NCI-H2081 (cell line): ENCODE results near the gene APOBEC4.

Experiments used
- DNase-seq, 2 experiments: peaks; one replicate each; lab custom pipeline; 2025; lab: John Stamatoyannopoulos, UW

Gene APOBEC4

GRCh38 chr1:183674886-183675285 is 21.8 kb upstream of the APOBEC4 start:
- no peak for DNase-seq

- no peak for DNase-seq
Observed at GRCh38 chr1:183674339-183674738, 21.2 kb upstream of the APOBEC4 start.

DNA sequence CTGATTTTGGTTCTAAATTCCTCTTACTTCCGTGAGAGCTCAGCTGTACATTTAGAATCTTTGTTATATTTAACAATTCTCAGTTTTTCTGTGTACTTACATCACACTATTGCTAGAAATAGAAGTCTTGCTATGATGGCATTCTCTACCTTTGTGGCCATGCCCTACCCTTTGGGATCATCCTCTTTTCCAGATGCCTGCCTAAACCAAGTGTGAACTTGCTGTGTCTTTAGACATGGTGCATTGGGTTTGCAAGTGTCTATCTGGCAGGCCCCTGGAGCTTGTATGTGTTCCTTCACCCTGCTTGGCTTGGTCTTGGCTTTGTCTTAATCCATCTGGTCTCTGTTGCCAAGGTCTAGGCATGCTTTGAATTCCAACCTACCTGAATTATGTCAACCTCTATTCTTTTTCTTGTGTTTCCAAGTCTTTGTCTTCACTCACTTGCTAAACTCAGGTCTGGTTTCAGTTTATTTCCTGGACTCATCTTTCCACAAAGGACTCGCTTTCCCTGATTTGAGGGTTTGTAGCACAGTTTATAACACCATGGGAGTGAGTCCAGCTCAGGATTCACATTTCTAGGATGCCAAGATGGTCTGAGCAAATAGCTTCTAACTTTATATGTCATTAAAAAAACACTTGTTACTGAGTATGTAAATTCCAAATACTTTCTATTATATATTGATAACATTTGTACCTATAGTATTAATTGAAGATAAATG is 20.6 kb upstream of the APOBEC4 start:
- no peak for DNase-seq

DNA sequence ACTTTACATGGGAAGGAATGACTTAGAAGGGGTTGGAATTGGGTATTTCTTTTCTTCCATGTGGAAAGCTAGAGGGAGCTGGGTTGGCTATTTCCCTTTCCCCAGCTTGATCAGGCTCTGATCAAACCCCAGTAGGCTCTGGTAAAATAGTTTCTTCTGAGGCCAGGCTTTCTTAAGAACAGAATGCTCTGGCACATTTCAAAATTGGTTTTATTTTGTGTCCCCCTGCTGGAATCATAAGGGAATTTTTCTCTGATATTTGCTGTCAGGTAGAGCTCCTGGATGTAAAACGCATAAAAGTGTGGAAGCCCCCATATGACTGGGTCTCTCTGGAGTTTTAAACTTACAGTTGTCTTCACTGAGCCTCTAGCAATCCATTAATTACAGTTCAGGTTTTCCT is 17.1 kb upstream of the APOBEC4 start:
- DNase-seq, result no peak

DNA sequence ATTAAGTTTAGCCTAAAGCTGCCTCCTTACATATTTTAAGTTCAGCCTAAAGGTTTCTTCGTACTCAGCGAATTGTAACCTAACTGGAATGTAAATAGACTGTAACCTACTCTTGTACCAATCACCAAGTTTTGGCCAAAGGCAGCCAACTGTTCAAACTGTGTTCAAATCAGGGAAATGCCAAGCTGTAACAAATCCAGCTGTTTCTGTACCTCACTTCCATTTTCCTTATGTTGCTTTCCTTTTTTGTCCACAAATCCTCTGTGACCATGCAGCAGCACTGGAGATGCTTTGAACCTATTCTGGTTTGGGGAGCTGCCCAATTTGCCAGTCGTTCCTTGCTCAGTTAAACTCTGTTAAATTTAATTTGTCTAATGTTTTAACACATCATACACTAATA is 3.2 kb upstream of the APOBEC4 start:
- no peak for DNase-seq

DNA sequence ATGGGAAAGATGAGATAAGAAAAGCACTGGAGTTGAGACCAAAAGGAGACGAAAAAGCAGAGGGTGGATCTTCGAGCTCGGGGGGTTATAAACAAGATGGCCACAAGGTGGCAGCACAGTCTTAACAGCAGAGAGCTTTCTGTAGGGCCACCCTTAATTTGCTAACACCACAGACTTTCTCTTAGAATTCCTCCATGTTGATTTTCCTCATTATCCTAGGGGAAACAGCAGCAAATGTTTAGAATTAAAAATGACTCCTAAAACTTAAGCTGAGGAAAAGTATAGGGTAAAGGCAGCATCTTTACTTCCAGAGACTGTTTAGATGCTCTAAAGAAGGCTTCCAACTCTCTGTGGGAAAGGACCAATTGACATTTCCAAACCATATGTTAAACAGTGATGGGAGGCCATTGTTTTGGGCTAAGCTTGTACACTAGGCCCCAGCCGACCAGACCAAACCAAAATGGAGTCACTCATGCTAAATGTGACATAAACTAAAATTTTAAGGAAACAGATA is 2.5 kb upstream of the APOBEC4 start:
- DNase-seq, result peak; percentile 84 to 86

DNA sequence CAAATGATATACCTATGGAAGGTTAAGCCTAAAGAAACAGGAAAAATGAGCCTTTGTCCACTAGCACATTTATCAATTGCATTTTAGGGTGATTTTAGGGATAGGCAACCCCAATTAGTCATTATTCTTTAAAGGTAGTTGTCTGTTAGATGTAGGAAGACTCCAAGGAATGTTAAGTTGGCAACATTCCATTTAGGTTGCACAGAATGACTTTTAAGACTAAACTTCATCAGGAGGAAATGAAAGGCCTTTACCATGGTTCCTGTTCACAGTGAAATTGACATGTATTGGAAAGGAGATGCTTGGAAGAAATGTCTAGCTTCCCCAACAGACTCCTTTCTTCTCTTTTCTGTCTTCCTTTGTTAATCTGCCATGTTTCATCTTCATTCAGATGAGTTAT is 1.6 kb upstream of the APOBEC4 start:
- no peak for DNase-seq

DNA sequence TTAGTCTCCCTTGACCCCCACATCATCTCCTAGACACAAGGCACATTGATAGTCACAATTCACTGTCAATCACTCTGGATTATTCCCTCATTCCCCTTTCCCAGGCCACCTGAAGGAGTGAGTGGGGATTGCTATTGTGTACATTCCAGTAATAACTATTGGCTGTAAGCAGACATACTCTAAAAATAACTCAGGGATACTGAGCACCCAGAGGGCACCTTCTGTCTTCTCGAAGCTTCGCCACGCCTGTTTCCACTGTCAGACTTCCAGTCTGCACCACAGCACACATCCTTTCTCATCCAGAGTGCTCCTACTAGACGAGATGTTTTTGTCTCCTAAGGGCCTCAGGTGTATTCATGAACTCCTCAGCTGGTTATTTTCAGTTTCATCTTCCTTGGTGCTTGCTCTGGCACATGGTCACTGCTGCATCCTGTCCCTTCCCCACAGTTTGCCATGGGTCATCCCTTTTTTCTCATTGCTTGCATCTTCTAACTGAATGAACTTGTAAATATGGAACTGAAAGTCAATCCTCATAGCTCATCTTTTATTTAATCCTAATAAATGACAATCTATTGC is 848 bp upstream of the APOBEC4 start:
- DNase-seq, result no peak

DNA sequence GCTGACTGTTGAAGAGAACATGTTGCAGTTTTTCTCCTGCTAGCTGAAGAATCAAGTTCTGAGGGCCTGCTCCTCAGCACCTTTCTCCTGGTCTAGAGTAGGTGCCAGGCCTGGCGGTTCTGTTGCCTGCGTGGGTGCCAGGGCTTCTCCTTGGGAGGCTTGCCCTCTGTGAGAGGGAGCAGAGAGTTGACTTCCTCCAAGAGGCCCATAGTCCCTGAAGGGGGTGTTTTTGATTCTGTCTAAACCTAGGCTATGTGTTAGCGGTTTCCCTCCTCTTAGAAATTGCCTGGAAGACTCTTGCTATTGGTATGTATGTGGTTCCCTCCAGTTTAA is 312 bp upstream of the APOBEC4 start:
- DNase-seq, result no peak

- no peak for DNase-seq
Observed at GRCh38 chr1:183652107-183652506, 1.0 kb downstream of the APOBEC4 start.

- no peak for DNase-seq
Observed at GRCh38 chr1:183651612-183652011, 1.5 kb downstream of the APOBEC4 start.

DNA sequence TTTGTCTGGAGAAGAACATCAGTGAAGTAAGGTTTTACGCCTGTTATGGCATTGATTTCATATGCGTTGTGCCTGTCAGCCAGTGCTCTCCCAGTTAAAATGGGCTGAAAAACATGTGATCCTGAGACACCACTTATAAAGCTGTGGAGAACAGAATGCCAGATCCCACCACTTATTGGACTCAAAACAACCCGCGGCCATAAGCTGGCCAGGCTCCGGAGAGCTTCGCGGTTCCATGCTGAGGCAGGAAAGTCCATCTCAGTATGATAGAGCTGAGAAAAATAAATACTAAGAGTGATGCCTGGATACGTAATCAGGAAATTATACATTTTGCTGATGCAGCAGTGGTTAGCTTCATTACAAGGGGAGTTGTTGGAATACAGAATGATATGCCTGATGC is 5.1 kb downstream of the APOBEC4 start:
- DNase-seq, result no peak

DNA sequence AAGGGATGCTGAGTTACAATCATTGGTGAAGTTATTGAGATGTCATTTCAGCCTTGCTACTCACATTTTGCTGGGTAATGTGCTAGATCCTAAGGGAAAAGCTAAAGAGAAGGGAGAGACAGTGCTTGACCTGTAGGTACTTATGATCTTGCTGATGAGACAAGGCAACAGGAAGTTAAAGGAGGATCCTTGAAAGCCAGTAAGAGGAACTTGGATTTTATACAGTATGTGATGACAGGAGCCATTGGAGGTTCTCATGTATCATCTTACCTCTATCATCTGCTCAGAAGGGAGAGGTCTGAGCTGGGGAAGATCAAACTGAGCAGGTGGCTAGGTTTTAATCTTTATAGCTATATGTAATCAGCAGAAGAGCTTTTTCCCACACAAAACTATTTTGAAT is 6.3 kb downstream of the APOBEC4 start:
- no peak for DNase-seq

GRCh38 chr1:183645531-183645930 is 7.6 kb downstream of the APOBEC4 start:
- DNase-seq, result no peak

DNA sequence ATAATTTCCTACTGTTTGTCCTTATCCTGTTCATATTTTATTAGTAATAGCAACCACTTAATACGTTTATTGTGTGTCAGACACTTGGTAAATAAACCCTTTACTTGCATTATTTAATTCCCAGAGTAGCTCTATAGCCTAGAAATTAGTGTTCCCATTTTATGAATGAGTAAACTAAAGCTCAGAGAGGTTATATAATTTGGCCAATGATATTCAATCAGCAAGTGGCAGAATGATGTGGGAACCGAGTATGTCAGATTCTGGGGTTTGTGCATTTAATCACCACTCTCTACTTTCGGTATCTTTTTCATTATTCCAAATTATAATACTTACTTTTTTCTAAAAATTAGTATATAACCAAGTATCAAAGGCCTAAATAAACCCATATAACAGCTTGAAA is 10.9 kb downstream of the APOBEC4 start:
- DNase-seq, result no peak

GRCh38 chr1:183640193-183640592 is 12.9 kb downstream of the APOBEC4 start:
- no peak for DNase-seq

- no peak for DNase-seq
Observed at GRCh38 chr1:183638649-183639387, 14.3 kb downstream of the APOBEC4 start.

GRCh38 chr1:183636783-183637182 is 16.3 kb downstream of the APOBEC4 start:
- DNase-seq, result no peak

DNA sequence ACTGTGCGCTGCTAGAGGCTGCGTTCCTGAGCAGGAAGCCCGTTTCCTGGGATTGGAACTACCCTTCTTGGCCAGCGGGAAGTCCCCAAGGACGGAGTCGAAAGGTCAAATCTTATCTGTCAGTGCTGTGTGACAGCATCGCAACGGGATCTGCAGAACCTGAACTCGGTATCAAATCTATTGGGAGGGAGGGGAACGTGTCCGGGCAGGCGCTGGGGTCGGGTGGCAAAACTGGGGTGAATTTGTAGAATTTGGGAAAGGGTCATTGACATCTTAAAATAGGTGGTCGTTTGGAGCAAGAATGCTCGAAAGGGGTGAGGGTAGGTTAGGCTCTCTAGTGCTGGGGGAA is 16.8 kb downstream of the APOBEC4 start:
- no peak for DNase-seq

GRCh38 chr1:183635606-183636333 is 17.3 kb downstream of the APOBEC4 start, which contains the start of gene ARPC5:
TSS of gene ARPC5 (minus strand) at chr1:183635783. CDS start at chr1:183635659, 124 bp downstream.
- peak; percentile 98 to 99 for DNase-seq

DNA sequence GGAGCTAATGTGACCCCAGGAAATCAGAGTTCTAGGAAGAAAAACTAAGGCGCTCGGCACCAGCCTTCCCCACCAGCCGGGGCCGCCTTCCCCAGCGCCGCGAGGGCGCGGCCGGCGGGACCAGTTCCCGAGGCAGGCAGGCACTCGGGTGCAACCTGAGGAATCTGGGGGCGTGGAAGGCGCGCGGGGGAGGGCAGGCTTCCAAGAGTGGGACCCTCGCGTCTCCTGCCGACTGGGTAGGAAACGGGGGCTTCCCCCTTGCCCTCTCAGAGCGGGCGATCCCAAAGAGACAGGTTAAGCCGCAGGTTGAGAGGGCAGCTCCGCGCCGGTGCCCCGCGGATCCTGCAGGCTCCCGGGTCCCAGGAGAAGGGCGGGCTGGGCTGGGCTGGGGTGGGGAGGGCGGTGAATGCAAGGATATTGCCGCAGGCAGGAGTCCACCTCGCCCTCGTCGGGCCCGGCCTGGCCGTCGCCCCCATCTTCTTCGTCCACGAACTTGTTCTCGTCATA is 18.0 kb downstream of the APOBEC4 start:
- no peak for DNase-seq

- no peak for DNase-seq
Observed at GRCh38 chr1:183634429-183635065, 18.6 kb downstream of the APOBEC4 start.
